Measurements from ENCODE around the gene RPL36AL.

Gene RPL36AL

GRCh38 chr14:49579841-49580240, 40.6 kb downstream of the RPL36AL start:
- no peak for DNase-seq

- no peak for DNase-seq
These were observed 42.3 kb downstream of the RPL36AL start for GRCh38 chr14:49578141-49578540.

- DNase-seq: no peak
These were observed 46.4 kb downstream of the RPL36AL start for GRCh38 chr14:49574038-49574437.

- DNase-seq: no peak
These were observed 51.1 kb downstream of the RPL36AL start for GRCh38 chr14:49569281-49569680.
